Chondrocyte (in vitro differentiated cells): ENCODE measurements around the gene ASTN2. TPM values are rescaled to one million over a fixed set of nuclear protein-coding genes. Genes with fewer than 3 reads are reported as not detected.

Experiments used
- DNase-seq: peaks from one replicate; pipeline ENCODE4 v3.0.0; 2021; ENCODE audit warnings: mixed read lengths, low spot score
- H3K27ac Mint-ChIP-seq: one replicate; pipeline ENCODE4 v1.8.0; 2021; ENCODE audit warnings: mild to moderate bottlenecking, moderate library complexity, mixed read lengths; ENCODE audit not compliant: unreplicated experiment
- H3K27me3 Mint-ChIP-seq: 2 replicates; pipeline ENCODE4 v1.8.0; 2021; ENCODE audit warnings: low read depth, mixed read lengths
- H3K36me3 Mint-ChIP-seq: 2 replicates; pipeline ENCODE4 v1.8.0; 2021; ENCODE audit warnings: low read depth, mixed read lengths
- H3K4me1 Mint-ChIP-seq: 2 replicates; pipeline ENCODE4 v1.8.0; 2021; ENCODE audit warnings: low read depth, mild to moderate bottlenecking, mixed read lengths
- H3K4me3 Mint-ChIP-seq: one replicate; pipeline ENCODE4 v1.8.0; 2021; ENCODE audit warnings: mild to moderate bottlenecking, moderate library complexity, mixed read lengths; ENCODE audit not compliant: unreplicated experiment
- H3K9me3 Mint-ChIP-seq: 2 replicates; pipeline ENCODE4 v1.8.0; 2021; ENCODE audit warnings: low read depth, mixed read lengths
- CTCF ChIP-seq: fragments of 200-600 bp; sonication (generic); IDR thresholded peaks from 2 replicates; pipeline ENCODE4 v1.5.0; 2021; ENCODE audit warnings: antibody characterized with exemption, mild to moderate bottlenecking, moderate library complexity
- total RNA-seq: library from RNA; stranded (reverse); gene quantifications from 3 replicates; pipeline ENCODE4 v1.2.1, GENCODE V29; 2021

Gene ASTN2
- total RNA-seq, 1 donor from 2014 or later, result 3.6 TPM

- Mint-ChIP-seq H3K9me3 (peaks cover 5% of the 10 kb centered on the region), H3K4me1 (peaks cover 23% of the 10 kb centered on the region), H3K4me3 (no peak overlapping the region), H3K27ac (no peak overlapping the region), H3K27me3 (no peaks in the 10 kb centered on the region), H3K36me3 (peaks cover 2% of the 10 kb centered on the region)
- no peak for TF ChIP-seq CTCF
- DNase-seq, result no peak
Observed at GRCh38 chr9:116674210-116674980, 740.5 kb downstream of the ASTN2 start.

GRCh38 chr9:116673375-116673774, 741.5 kb downstream of the ASTN2 start:
- TF ChIP-seq CTCF, result no peak
- no peaks in the 10 kb centered on the region for H3K27me3 Mint-ChIP-seq
- H3K36me3 Mint-ChIP-seq, result peaks cover 2% of the 10 kb centered on the region
- no peak overlapping the region for H3K27ac Mint-ChIP-seq
- DNase-seq, result no peak
- no peak overlapping the region for H3K4me3 Mint-ChIP-seq
- H3K4me1 Mint-ChIP-seq, result peaks cover 23% of the 10 kb centered on the region
- peaks cover 5% of the 10 kb centered on the region for H3K9me3 Mint-ChIP-seq

GRCh38 chr9:116671605-116672004, 743.3 kb downstream of the ASTN2 start:
- no peak overlapping the region for H3K27ac Mint-ChIP-seq
- no peak for DNase-seq
- no peak for TF ChIP-seq CTCF
- no peak overlapping the region for H3K4me3 Mint-ChIP-seq
- peaks cover 5% of the 10 kb centered on the region for H3K9me3 Mint-ChIP-seq
- H3K27me3 Mint-ChIP-seq, result no peaks in the 10 kb centered on the region
- peaks cover 21% of the 10 kb centered on the region for H3K4me1 Mint-ChIP-seq
- H3K36me3 Mint-ChIP-seq, result peaks cover 2% of the 10 kb centered on the region

- H3K27ac Mint-ChIP-seq, result no peak overlapping the region
- peaks cover 5% of the 10 kb centered on the region for H3K9me3 Mint-ChIP-seq
- DNase-seq, result no peak
- TF ChIP-seq CTCF, result no peak
- H3K4me3 Mint-ChIP-seq, result no peak overlapping the region
- H3K27me3 Mint-ChIP-seq, result no peaks in the 10 kb centered on the region
- peaks cover 6% of the 10 kb centered on the region for H3K4me1 Mint-ChIP-seq
- H3K36me3 Mint-ChIP-seq, result peaks cover 2% of the 10 kb centered on the region
Observed at GRCh38 chr9:116668970-116669695, 745.7 kb downstream of the ASTN2 start.

GRCh38 chr9:116663581-116663980, 751.3 kb downstream of the ASTN2 start:
- Mint-ChIP-seq H3K4me1 (no peaks in the 10 kb centered on the region), H3K36me3 (no peaks in the 10 kb centered on the region), H3K27me3 (no peaks in the 10 kb centered on the region), H3K27ac (no peak overlapping the region), H3K9me3 (no peaks in the 10 kb centered on the region), H3K4me3 (no peak overlapping the region)
- TF ChIP-seq CTCF, result no peak
- DNase-seq, result no peak
